HG03139 (cell line): ENCODE results near the gene PAOX.

Source experiments
- ATAC-seq: cut with Tn5 transposase; IDR thresholded peaks from one replicate; pipeline ENCODE4 v1.9.1; 2021; ENCODE audit not compliant: unreplicated experiment

PAOX gene

GRCh38 chr10:133379152-133379800 lies at the start of gene PAOX:
PAOX (plus strand) TSS chr10:133379262; CDS start chr10:133379317, 55 bp downstream.
- peak; percentile 43 for ATAC-seq

- peak; percentile 84 for ATAC-seq
Measured at GRCh38 chr10:133329491-133330202, 49.4 kb upstream of the PAOX start.

- no peak for ATAC-seq
Measured at GRCh38 chr10:133332936-133333699, 45.9 kb upstream of the PAOX start.

- no peak for ATAC-seq
Measured at GRCh38 chr10:133334503-133335245, 44.4 kb upstream of the PAOX start.

- ATAC-seq, result no peak
Measured at GRCh38 chr10:133335246-133336117, 43.6 kb upstream of the PAOX start.

- ATAC-seq, result no peak
Measured at GRCh38 chr10:133336118-133336576, 42.9 kb upstream of the PAOX start.

- ATAC-seq, result no peak
Measured at GRCh38 chr10:133336577-133337369, 42.3 kb upstream of the PAOX start, which contains the start of gene CALY. CALY (minus strand) TSS chr10:133336896; CDS start chr10:133328989, 7,907 bp downstream.

GRCh38 chr10:133337370-133337725 lies 41.7 kb upstream of the PAOX start:
- no peak for ATAC-seq

GRCh38 chr10:133338080-133339071 lies 40.7 kb upstream of the PAOX start:
- ATAC-seq, result no peak

GRCh38 chr10:133339708-133340380 lies 39.2 kb upstream of the PAOX start:
- no peak for ATAC-seq

GRCh38 chr10:133341983-133342382 lies 37.1 kb upstream of the PAOX start:
- ATAC-seq, result no peak

GRCh38 chr10:133342942-133343341 lies 36.1 kb upstream of the PAOX start:
- ATAC-seq, result no peak

- ATAC-seq, result no peak
Measured at GRCh38 chr10:133343558-133343957, 35.5 kb upstream of the PAOX start.

GRCh38 chr10:133344236-133344635 lies 34.8 kb upstream of the PAOX start:
- no peak for ATAC-seq

GRCh38 chr10:133346413-133346812 lies 32.6 kb upstream of the PAOX start:
- ATAC-seq, result no peak

GRCh38 chr10:133347710-133348517 lies 31.1 kb upstream of the PAOX start:
- no peak for ATAC-seq

- no peak for ATAC-seq
Measured at GRCh38 chr10:133349160-133349568, 29.9 kb upstream of the PAOX start.
